HG03060 (cell line): Measurements from ENCODE around the gene DONSON.

ENCODE experiments used
- ATAC-seq: cut with Tn5 transposase; IDR thresholded peaks from one replicate; pipeline ENCODE4 v1.9.1; 2021; ENCODE audit warnings: low read depth, moderate number of reproducible peaks; ENCODE audit not compliant: unreplicated experiment

Gene DONSON

GRCh38 chr21:33541756-33542639, 46.5 kb downstream of the DONSON start, which contains the start of gene GART:
TSS of gene GART (minus strand) at chr21:33542117. CDS start at chr21:33539315, 2,802 bp downstream.
- ATAC-seq = peak; percentile 19

- ATAC-seq = no peak
These were observed 47.3 kb downstream of the DONSON start for GRCh38 chr21:33541105-33541711.

- ATAC-seq = no peak
These were observed 47.8 kb downstream of the DONSON start for GRCh38 chr21:33540711-33541104.

- ATAC-seq = no peak
These were observed 48.9 kb downstream of the DONSON start for GRCh38 chr21:33539616-33540015.

GRCh38 chr21:33537212-33537611, 51.3 kb downstream of the DONSON start:
- ATAC-seq = no peak

GRCh38 chr21:33531007-33531406, 57.5 kb downstream of the DONSON start:
- no peak for ATAC-seq
